Parathyroid adenoma (tissue), 2 donors: ENCODE results near the gene WASL.

Source experiments
- H2AFZ ChIP-seq: fragments of 300-600 bp; sonication (generic); one replicate; pipeline ENCODE4 v1.7.0; 2017; ENCODE audit warnings: antibody characterized with exemption, mild to moderate bottlenecking
- H3K27ac ChIP-seq: fragments of 300-600 bp; sonication (generic); one replicate; pipeline ENCODE4 v1.7.0; 2017
- H3K27me3 ChIP-seq: fragments of 300-600 bp; sonication (generic); one replicate; pipeline ENCODE4 v1.7.0; 2017; ENCODE audit warnings: low read length; ENCODE audit not compliant: control insufficient read depth, insufficient read depth
- H3K36me3 ChIP-seq: fragments of 300-600 bp; sonication (generic); one replicate; pipeline ENCODE4 v1.7.0; 2017; ENCODE audit warnings: low read length; ENCODE audit not compliant: control insufficient read depth, insufficient read depth
- H3K4me1 ChIP-seq: fragments of 300-600 bp; sonication (generic); one replicate; pipeline ENCODE4 v1.7.0; 2017; ENCODE audit warnings: control low read depth
- H3K4me2 ChIP-seq: fragments of 300-600 bp; sonication (generic); one replicate; pipeline ENCODE4 v1.7.0; 2017; ENCODE audit warnings: low read length
- H3K4me3 ChIP-seq: fragments of 300-600 bp; sonication (generic); one replicate; pipeline ENCODE4 v1.7.0; 2017; ENCODE audit warnings: low read depth, low read length
- H3K79me2 ChIP-seq: fragments of 300-600 bp; sonication (generic); one replicate; pipeline ENCODE4 v1.7.0; 2017; ENCODE audit warnings: control low read depth
- H3K9ac ChIP-seq: fragments of 300-600 bp; sonication (generic); one replicate; pipeline ENCODE4 v1.7.0; 2017; ENCODE audit warnings: mild to moderate bottlenecking
- H3K9me3 ChIP-seq: fragments of 300-600 bp; sonication (generic); one replicate; pipeline ENCODE4 v1.7.0; 2017; ENCODE audit warnings: low read length; ENCODE audit not compliant: control insufficient read depth
- CTCF ChIP-seq: fragments of 300-600 bp; sonication (generic); IDR thresholded peaks from one replicate; pipeline ENCODE4 v1.7.0; 2017; ENCODE audit warnings: antibody characterized with exemption, mild to moderate bottlenecking
- donor health status: primary hyperparathyroidism.

Gene WASL

DNA sequence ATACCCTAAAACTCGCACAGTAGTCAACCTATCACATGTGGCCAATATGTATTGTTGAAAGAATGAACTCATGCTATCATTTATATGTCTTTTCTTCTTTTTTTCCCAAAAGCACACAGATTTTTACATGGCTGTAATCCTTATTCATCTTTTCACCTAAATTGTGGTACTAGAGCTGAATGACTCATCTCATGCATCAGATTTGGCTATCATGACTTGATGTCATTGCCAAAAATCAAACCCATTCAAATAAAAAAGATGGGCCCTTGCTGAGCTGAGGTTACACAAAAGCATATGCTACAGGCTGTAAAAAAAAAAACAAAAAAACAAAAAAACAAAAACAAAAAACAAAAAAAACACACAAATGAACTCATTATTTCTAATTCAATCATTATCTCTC lies 96.4 kb downstream of the WASL start:
- Histone ChIP-seq H3K4me3 (no peak overlapping the region), H3K36me3 (no peaks in the 10 kb centered on the region), H3K79me2 (no peaks in the 10 kb centered on the region), H3K4me2 (no peak overlapping the region), H3K27me3 (no peaks in the 10 kb centered on the region), H3K9me3 (no peaks in the 10 kb centered on the region), H2AFZ (no peak overlapping the region), H3K4me1 (peaks cover 7% of the 10 kb centered on the region), H3K9ac (no peak overlapping the region), H3K27ac (no peak overlapping the region)
- TF ChIP-seq CTCF = no peak

DNA sequence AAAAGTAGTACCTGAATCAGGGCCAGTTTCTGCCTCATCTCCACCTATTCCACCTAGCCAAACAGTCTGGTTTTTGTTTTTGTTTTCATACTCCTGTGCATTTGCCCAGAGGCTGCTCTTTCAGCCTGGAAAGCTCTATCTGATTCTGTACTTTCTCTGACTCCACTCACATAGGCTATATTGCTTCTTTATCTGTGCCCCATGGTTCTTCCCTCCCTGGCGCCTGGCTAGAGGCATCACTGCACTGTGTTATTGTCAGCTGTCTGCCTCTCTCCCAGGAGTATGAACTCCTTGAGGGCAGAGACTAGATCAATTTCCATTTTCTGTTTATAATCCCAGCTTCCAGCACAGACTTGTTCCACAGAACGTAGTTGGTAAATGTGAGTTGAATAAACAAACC lies 98.2 kb downstream of the WASL start:
- Histone ChIP-seq H3K79me2 (no peaks in the 10 kb centered on the region), H3K4me3 (no peak overlapping the region), H2AFZ (peak overlapping the region; percentile 78), H3K27ac (peak overlapping the region; percentile 37), H3K9me3 (no peaks in the 10 kb centered on the region), H3K4me2 (no peak overlapping the region), H3K27me3 (no peaks in the 10 kb centered on the region), H3K4me1 (peaks cover 22% of the 10 kb centered on the region), H3K9ac (no peak overlapping the region), H3K36me3 (no peaks in the 10 kb centered on the region)
- no peak for TF ChIP-seq CTCF

GRCh38 chr7:123649964-123650363 lies 98.8 kb downstream of the WASL start:
- Histone ChIP-seq H3K9ac (no peak overlapping the region), H3K9me3 (no peaks in the 10 kb centered on the region), H3K4me1 (peaks cover 23% of the 10 kb centered on the region), H3K27ac (peak overlapping the region; percentile 37), H3K4me2 (no peak overlapping the region), H3K36me3 (no peaks in the 10 kb centered on the region), H2AFZ (peak overlapping the region; percentile 78), H3K27me3 (no peaks in the 10 kb centered on the region), H3K79me2 (no peaks in the 10 kb centered on the region), H3K4me3 (no peak overlapping the region)
- TF ChIP-seq CTCF = no peak

- Histone ChIP-seq H3K9me3 (no peaks in the 10 kb centered on the region), H3K9ac (no peak overlapping the region), H3K27ac (peak overlapping the region; percentile 36), H3K36me3 (no peaks in the 10 kb centered on the region), H3K4me2 (no peak overlapping the region), H3K79me2 (no peaks in the 10 kb centered on the region), H3K27me3 (no peaks in the 10 kb centered on the region), H3K4me3 (no peak overlapping the region), H2AFZ (peak overlapping the region; percentile 67), H3K4me1 (peaks cover 38% of the 10 kb centered on the region)
- no peak for TF ChIP-seq CTCF
Measured at GRCh38 chr7:123647106-123647730, 101.6 kb downstream of the WASL start.

DNA sequence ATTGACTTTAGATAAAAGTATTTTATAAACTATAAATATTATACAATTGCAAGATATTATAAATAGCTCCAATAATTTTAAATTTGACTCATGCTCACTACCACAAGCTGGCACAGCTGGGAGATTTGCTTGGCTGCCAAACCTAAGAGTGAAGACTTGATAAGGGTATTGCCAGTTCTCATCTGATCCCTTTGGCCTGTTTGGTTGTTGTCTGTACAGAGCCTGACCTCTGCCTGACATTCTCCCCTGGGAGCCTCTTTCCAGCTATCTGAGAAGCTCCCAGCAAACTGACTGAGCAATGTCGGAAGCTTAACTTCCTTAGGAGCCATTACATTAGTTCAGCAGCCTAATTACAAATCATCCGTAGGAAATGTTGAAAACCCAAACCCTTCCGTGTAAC lies 103.3 kb downstream of the WASL start:
- no peak for TF ChIP-seq CTCF
- Histone ChIP-seq H2AFZ (peak overlapping the region; percentile 77), H3K27ac (peak overlapping the region; percentile 87), H3K4me1 (peaks cover 37% of the 10 kb centered on the region), H3K9me3 (no peaks in the 10 kb centered on the region), H3K36me3 (no peaks in the 10 kb centered on the region), H3K9ac (no peak overlapping the region), H3K4me2 (no peak overlapping the region), H3K4me3 (no peak overlapping the region), H3K79me2 (no peaks in the 10 kb centered on the region), H3K27me3 (no peaks in the 10 kb centered on the region)
